ENCODE measurements around the gene TMEM184B.

- TF ChIP-seq CTCF (IDR thresholded peaks at IDR 0.05) (no peak), POLR2A (IDR thresholded peaks at IDR 0.05) (no peak), EP300 (IDR thresholded peaks at IDR 0.05; ENCODE audit: low read depth) (no peak), POLR2AphosphoS5 (IDR thresholded peaks at IDR 0.05) (no peak)
These were observed 23.1 kb upstream of the TMEM184B start for GRCh38 chr22:38295863-38296262.
